ENCODE data around the gene SLC2A6.

The SLC2A6 gene

GRCh38 chr9:133436681-133437080 is 42.2 kb downstream of the SLC2A6 start:
- DNase-seq = no peak

- no peak for DNase-seq
These were observed 45.5 kb downstream of the SLC2A6 start for GRCh38 chr9:133433351-133433843.

- DNase-seq = no peak
These were observed 48.7 kb downstream of the SLC2A6 start for GRCh38 chr9:133430244-133430643.

- DNase-seq = no peak
These were observed 49.2 kb downstream of the SLC2A6 start for GRCh38 chr9:133429641-133430161.

GRCh38 chr9:133429214-133429613 is 49.7 kb downstream of the SLC2A6 start:
- DNase-seq = no peak

GRCh38 chr9:133428617-133429101 is 50.2 kb downstream of the SLC2A6 start:
- DNase-seq = no peak

GRCh38 chr9:133427658-133428348 is 51.1 kb downstream of the SLC2A6 start:
- DNase-seq = no peak

GRCh38 chr9:133426011-133426410 is 52.9 kb downstream of the SLC2A6 start:
- no peak for DNase-seq

GRCh38 chr9:133425049-133425632 is 53.8 kb downstream of the SLC2A6 start:
- DNase-seq = no peak

GRCh38 chr9:133424187-133424586 is 54.7 kb downstream of the SLC2A6 start:
- DNase-seq = no peak

- DNase-seq = no peak
These were observed 55.7 kb downstream of the SLC2A6 start for GRCh38 chr9:133423216-133423615.

GRCh38 chr9:133421615-133422542 is 57.0 kb downstream of the SLC2A6 start, which contains the start of gene ADAMTS13:
Gene ADAMTS13 (plus strand): TSS chr9:133422367. CDS start chr9:133422444, 77 bp downstream.
- no peak for DNase-seq
